Inflammatory macrophage treated with lipopolysaccharide for 1 hour (primary cell): ENCODE measurements around the gene KDM6B.
"Not testable (repeated sequence)": the region's sequence is repeated elsewhere in the genome, so short reads cannot be mapped to it uniquely, and the experiment has no call there.

Source experiments
- DNase-seq, 2 donors: peaks; one replicate each; pipeline ENCODE4 v3.0.0-alpha.2; 2020 to 2022

Gene KDM6B

GRCh38 chr17:7833795-7834541, at the start of gene KDM6B:
KDM6B (plus strand) TSS chr17:7834217; CDS start chr17:7845555, 11,338 bp downstream.
- DNase-seq: peak; percentile 91 to 92

GRCh38 chr17:7786866-7787265, 47.2 kb upstream of the KDM6B start:
- DNase-seq: no peak

GRCh38 chr17:7789131-7789530, 44.9 kb upstream of the KDM6B start:
- no peak for DNase-seq

GRCh38 chr17:7790150-7790549, 43.9 kb upstream of the KDM6B start:
- no peak for DNase-seq

GRCh38 chr17:7792611-7793010, 41.4 kb upstream of the KDM6B start:
- DNase-seq: no peak

- no peak for DNase-seq
Observed at GRCh38 chr17:7794075-7794663, 39.8 kb upstream of the KDM6B start.

GRCh38 chr17:7797976-7798375, 36.0 kb upstream of the KDM6B start:
- no peak for DNase-seq

GRCh38 chr17:7798839-7799238, 35.2 kb upstream of the KDM6B start:
- DNase-seq: no peak

GRCh38 chr17:7803981-7804380, 30.0 kb upstream of the KDM6B start:
- DNase-seq: no peak

- DNase-seq: peak; percentile 20 to 43
Observed at GRCh38 chr17:7806587-7806986, 27.4 kb upstream of the KDM6B start.

GRCh38 chr17:7807206-7807605, 26.8 kb upstream of the KDM6B start:
- DNase-seq: no peak

GRCh38 chr17:7809086-7809790, 24.8 kb upstream of the KDM6B start:
- DNase-seq: no peak

GRCh38 chr17:7809791-7810343, 24.1 kb upstream of the KDM6B start:
- not testable (repeated sequence) for DNase-seq

- no peak for DNase-seq
Observed at GRCh38 chr17:7811251-7811650, 22.8 kb upstream of the KDM6B start.

GRCh38 chr17:7814969-7815368, 19.0 kb upstream of the KDM6B start:
- no peak for DNase-seq

GRCh38 chr17:7816926-7817642, 16.9 kb upstream of the KDM6B start:
- DNase-seq: no peak

- no peak for DNase-seq
Observed at GRCh38 chr17:7817643-7817964, 16.4 kb upstream of the KDM6B start.

- no peak for DNase-seq
Observed at GRCh38 chr17:7818026-7818425, 16.0 kb upstream of the KDM6B start.

GRCh38 chr17:7818746-7819645, 15.0 kb upstream of the KDM6B start:
- no peak for DNase-seq

GRCh38 chr17:7820231-7820630, 13.8 kb upstream of the KDM6B start:
- no peak for DNase-seq

GRCh38 chr17:7822126-7822525, 11.9 kb upstream of the KDM6B start:
- no peak for DNase-seq

- DNase-seq: no peak
Observed at GRCh38 chr17:7823581-7824001, 10.4 kb upstream of the KDM6B start.
